Panc1 (cell line): ENCODE data around the gene HOXA10. TPM values are rescaled to one million over a fixed set of nuclear protein-coding genes. Genes with fewer than 3 reads are reported as not detected.

Experiments used
- ATAC-seq: fragments of 200-7000 bp; cut with Tn5 transposase; 2 replicates; pipeline ENCODE4 v1.9.1; 2020; ENCODE audit warnings: mild to moderate bottlenecking, moderate library complexity
- BruUV-seq: library from RNA; stranded (reverse); fragments of 400-500 nt; replicated peaks from 2 replicates; lab custom pipeline; 2021; lab: Mats Ljungman, UMichigan
- CTCF ChIA-PET: fragments of 300-600 bp; sonication (Branson Sonifier 250); formaldehyde crosslinking; loops from one replicate; lab custom pipeline; 2022; ENCODE audit warnings: antibody characterized with exemption; lab: Charles Lee
- POLR2A ChIA-PET: fragments of 300-600 bp; sonication (Branson Sonifier 250); formaldehyde crosslinking; loops from one replicate; lab custom pipeline; 2022; ENCODE audit warnings: antibody characterized with exemption; lab: Charles Lee
- DNase-seq: peaks from one replicate; pipeline ENCODE4 v3.0.0-alpha.2; 2010; ENCODE audit warnings: low read depth, low spot score
- H3K27ac ChIP-seq: 2 replicates; pipeline ENCODE4 v1.5.1; 2011; ENCODE audit warnings: mild to moderate bottlenecking, low read length, inconsistent platforms
- H3K27me3 ChIP-seq: fragments of 200-500 bp; sonication (Bioruptor generic); 2 replicates; pipeline ENCODE4 v1.6.0; 2014; ENCODE audit warnings: low read length, inconsistent platforms; ENCODE audit not compliant: control insufficient read depth, insufficient read depth
- H3K36me3 ChIP-seq: fragments of 200-500 bp; sonication (Bioruptor generic); 2 replicates; pipeline ENCODE4 v1.5.1; 2014; ENCODE audit warnings: inconsistent platforms, mild to moderate bottlenecking, low read length, moderate library complexity; ENCODE audit not compliant: control insufficient read depth, insufficient read depth
- H3K4me1 ChIP-seq: 2 replicates; pipeline ENCODE4 v1.5.1; 2011; ENCODE audit warnings: inconsistent platforms, mild to moderate bottlenecking, low read length, moderate library complexity; ENCODE audit not compliant: control insufficient read depth, insufficient read depth
- H3K4me3 ChIP-seq, 2 experiments: 2 replicates each; pipeline ENCODE4 v1.5.1; 2011 to 2012; ENCODE audit warnings: low read depth in 2 of 2, low read length in 2 of 2, mild to moderate bottlenecking in 2 of 2, inconsistent platforms in 1 of 2, moderate library complexity in 1 of 2
- H3K9me3 ChIP-seq: fragments of 200-500 bp; sonication (Bioruptor generic); 2 replicates; pipeline ENCODE4 v1.5.1; 2014; ENCODE audit warnings: low read depth, mild to moderate bottlenecking, inconsistent platforms, low read length, moderate library complexity; ENCODE audit not compliant: control insufficient read depth, insufficient read depth
- CTCF ChIP-seq: fragments of 450-650 bp; IDR thresholded peaks from 2 replicates; pipeline ENCODE4 v1.5.1; 2017; ENCODE audit warnings: mild to moderate bottlenecking
- POLR2AphosphoS5 ChIP-seq: IDR thresholded peaks from 2 replicates; pipeline ENCODE4 v1.6.1; 2012; ENCODE audit warnings: mild to moderate bottlenecking, low read depth, low read length, moderate library complexity
- REST ChIP-seq, 2 experiments: IDR thresholded peaks; 2 replicates each; pipeline ENCODE4 v1.6.1; 2011 to 2012; ENCODE audit warnings: low read depth in 2 of 2, control low read depth in 1 of 2, low read length in 1 of 2, mild to moderate bottlenecking in 1 of 2, moderate library complexity in 1 of 2; ENCODE audit not compliant: insufficient read depth in 1 of 2
- SIN3A ChIP-seq: IDR thresholded peaks from 2 replicates; pipeline ENCODE4 v1.6.1; 2012; ENCODE audit warnings: low read depth, mild to moderate bottlenecking, low read length, moderate library complexity, borderline replicate concordance; ENCODE audit not compliant: insufficient read depth
- TCF7L2 ChIP-seq: IDR thresholded peaks from 2 replicates; pipeline ENCODE4 v1.6.1; 2011; ENCODE audit warnings: mild to moderate bottlenecking, low read depth, low read length, inconsistent platforms
- in situ Hi-C: cut with HindIII; loops from 2 replicates; pipeline ENCODE4 v1.10.0; 2016; ENCODE audit warnings: low sequenced_read_pairs, low pct_unique_long_range_greater_than_20kb
- intact Hi-C: fragments of 100-400 bp; cut with micrococcal nuclease; formaldehyde crosslinking; loops from one replicate; pipeline ENCODE4 v1.10.0; 2022; ENCODE audit not compliant: unreplicated experiment
- total RNA-seq: library from RNA; stranded (reverse); gene quantifications from one replicate; pipeline ENCODE4 v1.2.1, GENCODE V29; 2021; ENCODE audit not compliant: unreplicated experiment

Gene HOXA10
- total RNA-seq, 1 experiment from 2014 or later, result 0.41 TPM

GRCh38 chr7:27202018-27202861, 28.1 kb upstream of the HOXA10 start:
- intact Hi-C loops (no loop called here), in situ Hi-C loops (no loop called here)
- no peak overlapping the region for H3K27ac ChIP-seq
- TF ChIP-seq TCF7L2, result no peak
- TF ChIP-seq CTCF, result no peak
- no peak for TF ChIP-seq POLR2AphosphoS5
- no peak for TF ChIP-seq SIN3A
- H3K4me3 ChIP-seq, result no peak overlapping the region
- no TSS peak for BruUV-seq
- ChIA-PET POLR2A (interaction anchor here (0.6 kb wide), 1 partner anchor 53 kb away, joined by 6 read pairs; no protein-coding TSS in a partner anchor), CTCF (interaction anchor here (0.7 kb wide), 1 partner anchor 125 kb away, joined by 21 read pairs; no protein-coding TSS in a partner anchor)
- DNase-seq (no peak), ATAC-seq (no peak)
- no peaks in the 10 kb centered on the region; the same call in 1 of the 2 replicates for H3K27me3 ChIP-seq
- H3K9me3 ChIP-seq, result no peaks in the 10 kb centered on the region
- H3K36me3 ChIP-seq, result peaks cover 2% of the 10 kb centered on the region; the same call in 1 of the 2 replicates
- H3K4me1 ChIP-seq, result peaks cover 13% of the 10 kb centered on the region; the same call in 1 of the 2 replicates

DNA sequence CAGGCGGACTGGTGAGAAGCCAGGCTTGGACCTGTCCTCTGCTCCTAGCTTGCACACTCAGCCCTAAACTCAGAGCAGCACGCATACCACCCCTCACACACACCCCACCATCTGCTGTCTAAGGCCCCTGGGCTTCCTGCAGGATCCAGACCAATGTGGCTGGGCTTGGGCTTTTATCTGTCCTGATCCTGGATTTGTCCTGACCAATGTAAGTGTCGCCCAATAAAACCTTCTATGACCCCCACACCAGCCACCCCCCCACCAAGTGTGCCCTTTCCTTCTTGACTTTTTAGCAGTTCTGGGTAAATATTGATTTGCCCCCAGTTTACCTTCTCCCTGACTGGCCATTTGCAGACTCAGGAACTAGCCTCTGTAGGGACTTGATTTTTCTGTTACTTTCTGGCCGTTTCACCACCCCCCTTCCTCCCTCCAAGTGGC, 27.5 kb upstream of the HOXA10 start:
- Histone ChIP-seq H3K4me3 (no peak overlapping the region), H3K36me3 (peaks cover 2% of the 10 kb centered on the region; the same call in 1 of the 2 replicates), H3K27ac (no peak overlapping the region), H3K27me3 (no peaks in the 10 kb centered on the region; the same call in 1 of the 2 replicates), H3K9me3 (no peaks in the 10 kb centered on the region), H3K4me1 (peaks cover 13% of the 10 kb centered on the region)
- DNase-seq (no peak), ATAC-seq (no peak)
- in situ Hi-C loops (no loop called here), intact Hi-C loops (no loop called here)
- TF ChIP-seq TCF7L2 (no peak), CTCF (no peak), POLR2AphosphoS5 (no peak), REST (IDR thresholded peaks at IDR 0.05; ENCODE audit: insufficient read depth in 1 of 2, low read depth in 2 of 2, low read length in 1 of 2) (no peak), SIN3A (no peak)
- ChIA-PET POLR2A (interaction anchor here (0.6 kb wide), 1 partner anchor 54 kb away, joined by 6 read pairs; no protein-coding TSS in a partner anchor), CTCF (no interaction called here)
- no TSS peak for BruUV-seq
